Measurements from ENCODE around the gene ESR1.
A peak's percentile ranks its signal among the peaks of the same experiment; 100 is the strongest.
"Not testable (repeated sequence)": the region's sequence is repeated elsewhere in the genome, so short reads cannot be mapped to it uniquely, and the experiment has no call there.

ESR1 gene

GRCh38 chr6:151814614-151815013 lies 7.1 kb downstream of the ESR1 start:
- no peak for DNase-seq

- DNase-seq, result no peak
These were observed 15.0 kb downstream of the ESR1 start for GRCh38 chr6:151822252-151823111.

GRCh38 chr6:151826517-151827142 lies 19.1 kb downstream of the ESR1 start:
- DNase-seq, result no peak

GRCh38 chr6:151832710-151833109 lies 25.2 kb downstream of the ESR1 start:
- DNase-seq, result no peak

GRCh38 chr6:151835396-151835795 lies 27.9 kb downstream of the ESR1 start:
- DNase-seq, result no peak

- no peak for DNase-seq
These were observed 29.7 kb downstream of the ESR1 start for GRCh38 chr6:151837223-151837622.

GRCh38 chr6:151842816-151843215 lies 35.3 kb downstream of the ESR1 start:
- DNase-seq, result no peak

- peak; percentile 6 for DNase-seq
These were observed 39.6 kb downstream of the ESR1 start for GRCh38 chr6:151847064-151847463.

GRCh38 chr6:151850479-151851003 lies 43.1 kb downstream of the ESR1 start:
- DNase-seq, result no peak

- no peak for DNase-seq
These were observed 50.8 kb downstream of the ESR1 start for GRCh38 chr6:151858294-151858693.

- no peak for DNase-seq
These were observed 55.0 kb downstream of the ESR1 start for GRCh38 chr6:151862461-151862860.

GRCh38 chr6:151867361-151867869 lies 59.9 kb downstream of the ESR1 start:
- not testable (repeated sequence) for DNase-seq

- no peak for DNase-seq
These were observed 61.9 kb downstream of the ESR1 start for GRCh38 chr6:151869345-151869744.

- DNase-seq, result no peak
These were observed 62.3 kb downstream of the ESR1 start for GRCh38 chr6:151869787-151870186.

GRCh38 chr6:151870375-151870774 lies 62.9 kb downstream of the ESR1 start:
- no peak for DNase-seq

- no peak for DNase-seq
These were observed 68.0 kb downstream of the ESR1 start for GRCh38 chr6:151875524-151875923.

- no peak for DNase-seq
These were observed 68.6 kb downstream of the ESR1 start for GRCh38 chr6:151876122-151876521.

GRCh38 chr6:151877458-151877857 lies 70.0 kb downstream of the ESR1 start:
- DNase-seq, result no peak

- no peak for DNase-seq
These were observed 73.7 kb downstream of the ESR1 start for GRCh38 chr6:151881231-151881630.

- no peak for DNase-seq
These were observed 74.7 kb downstream of the ESR1 start for GRCh38 chr6:151882206-151882605.

GRCh38 chr6:151885234-151885633 lies 77.8 kb downstream of the ESR1 start:
- no peak for DNase-seq

GRCh38 chr6:151891524-151891923 lies 84.0 kb downstream of the ESR1 start:
- DNase-seq, result no peak

GRCh38 chr6:151894426-151894825 lies 86.9 kb downstream of the ESR1 start:
- DNase-seq, result not testable (repeated sequence)

GRCh38 chr6:151899221-151899620 lies 91.7 kb downstream of the ESR1 start:
- DNase-seq, result not testable (repeated sequence)

All from stimulated activated CD4-positive, alpha-beta T cell treated with anti-CD3 and anti-CD28 coated beads, Interleukin-15, amount 100 ng/mL, for 24 hours (primary cell).